Transverse colon (tissue), 4 donors: Measurements from ENCODE around the gene IL17F.

Experiments
- CTCF ChIP-seq, 5 experiments: fragments of 200-600 bp in 3 of 5; fragments of 450-650 bp in 2 of 5; sonication (generic) in 3 of 5; IDR thresholded peaks; 1 replicate in 2 of 5; 2 replicates in 3 of 5; pipeline ENCODE4 v1.5.1; 2016 to 2017; ENCODE audit warnings: antibody characterized with exemption in 5 of 5, inconsistent platforms in 3 of 5, mild to moderate bottlenecking in 2 of 5, moderate library complexity in 1 of 5
- POLR2AphosphoS5 ChIP-seq, 3 donors: sonication (generic); formaldehyde crosslinking; IDR thresholded peaks; one replicate each; pipeline ENCODE4 v1.6.1; 2016; ENCODE audit warnings: antibody characterized with exemption in 3 of 3

- TF ChIP-seq POLR2AphosphoS5 (IDR thresholded peaks at IDR 0.05) = no peak
- no peak for TF ChIP-seq CTCF (IDR thresholded peaks at IDR 0.05)
These were observed 1.1 kb upstream of the IL17F start for GRCh38 chr6:52245425-52245824.
